ENCODE data around the gene TMEM176A.
"Not testable (repeated sequence)": the region's sequence is repeated elsewhere in the genome, so short reads cannot be mapped to it uniquely, and the experiment has no call there.

TMEM176A gene

DNA sequence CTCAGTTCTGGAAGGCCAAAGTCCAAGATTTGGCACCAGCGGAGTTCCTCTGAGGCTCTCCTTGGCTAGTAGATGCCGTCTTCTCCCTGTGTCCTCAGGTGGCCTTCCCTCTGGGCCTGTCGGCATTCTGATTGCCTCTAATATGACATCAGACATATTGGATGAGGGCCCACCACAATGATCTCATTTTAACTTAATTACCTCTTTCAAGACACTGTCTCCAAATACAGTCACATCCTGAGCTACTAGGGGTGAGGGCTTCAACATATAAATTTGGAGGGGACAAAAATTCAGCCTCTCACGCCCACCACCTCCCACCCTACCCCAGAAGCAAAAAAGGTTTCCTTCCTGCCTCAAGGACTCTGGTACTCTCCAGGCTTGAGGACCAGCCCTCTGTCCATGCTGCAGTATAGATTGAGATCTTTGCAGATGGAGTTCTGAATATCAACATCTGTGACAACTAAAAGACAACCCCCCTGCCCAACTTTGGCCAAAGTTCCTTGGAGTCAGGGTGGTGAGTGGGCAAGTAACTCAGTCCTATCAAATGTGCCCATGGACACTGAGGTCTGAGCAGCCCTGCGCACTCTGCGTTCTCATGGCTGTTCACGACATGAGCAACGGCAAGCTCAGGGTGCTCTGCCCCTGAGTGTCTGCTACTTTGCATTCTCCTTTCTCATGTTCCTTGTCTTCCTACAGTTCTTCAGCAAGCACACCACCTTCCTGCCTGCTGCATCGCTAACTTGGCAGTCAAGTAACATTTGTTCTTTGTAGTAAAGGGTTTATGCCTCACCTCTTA, 11.9 kb upstream of the TMEM176A start:
- DNase-seq: no peak

DNA sequence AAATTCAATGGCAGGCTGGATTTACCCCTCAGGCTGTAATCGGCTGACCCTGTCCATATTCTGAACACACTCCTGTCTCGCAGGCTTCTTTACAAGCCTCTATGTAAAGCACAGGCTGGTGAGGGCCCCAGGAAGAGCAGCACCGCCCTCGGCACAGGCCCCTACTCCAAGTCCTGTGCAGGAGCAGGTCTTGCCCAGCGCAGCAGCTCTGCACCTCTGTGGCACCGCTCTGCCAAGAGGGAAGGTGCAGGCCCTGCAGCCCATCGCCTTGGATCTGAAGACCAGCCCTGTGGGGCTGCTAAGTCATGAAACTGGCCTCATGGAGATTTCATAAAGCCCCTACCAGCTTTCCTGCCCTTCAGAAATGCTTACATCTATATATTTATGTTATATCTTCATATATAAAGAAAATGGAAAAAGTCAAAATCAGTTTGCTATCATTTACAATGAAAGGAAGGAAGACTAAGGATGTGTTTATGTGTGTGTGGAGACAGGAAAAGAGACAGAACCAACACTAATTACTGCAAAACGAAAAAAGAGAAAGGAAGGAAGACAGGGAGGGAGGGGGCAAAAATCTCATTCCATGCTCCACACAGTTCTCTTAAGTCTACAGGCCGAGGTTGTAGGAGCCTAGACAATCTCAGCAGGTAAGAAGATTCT, 10.0 kb upstream of the TMEM176A start:
- DNase-seq: no peak

GRCh38 chr7:150791304-150791703, 9.3 kb upstream of the TMEM176A start:
- no peak for DNase-seq

GRCh38 chr7:150791746-150792452, 8.7 kb upstream of the TMEM176A start:
- DNase-seq: no peak

DNA sequence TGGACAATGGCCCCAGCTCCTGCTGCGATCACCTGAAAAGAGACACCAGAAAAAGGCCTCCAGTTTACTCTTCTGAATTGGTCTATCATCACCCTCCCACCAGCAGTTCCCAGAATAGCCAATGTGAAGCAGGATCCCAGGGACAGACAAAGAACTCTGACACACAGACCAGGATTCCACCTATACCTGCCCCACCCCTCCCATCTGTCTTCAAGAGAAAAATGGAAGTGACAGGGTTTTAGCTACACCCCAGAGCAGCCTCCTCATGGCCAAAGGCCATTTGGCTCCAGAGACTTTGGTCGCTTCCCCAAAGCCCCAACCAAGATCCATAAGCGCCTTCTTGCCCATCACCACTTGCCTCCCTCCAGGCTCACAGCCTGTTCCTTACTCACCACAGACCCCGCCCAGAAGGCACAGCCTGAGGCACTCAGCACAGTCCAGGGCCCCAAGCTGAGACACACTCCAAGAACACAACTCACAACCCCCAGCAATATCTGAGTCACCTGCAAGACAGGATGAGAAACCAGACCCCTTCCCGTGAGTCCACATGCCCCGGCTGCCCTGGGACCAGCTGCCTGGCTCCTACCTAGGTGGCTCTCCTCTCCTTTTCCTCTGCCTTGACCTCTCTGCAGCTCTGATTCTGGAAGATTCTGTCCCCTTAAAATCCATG, 6.9 kb upstream of the TMEM176A start:
- no peak for DNase-seq

DNA sequence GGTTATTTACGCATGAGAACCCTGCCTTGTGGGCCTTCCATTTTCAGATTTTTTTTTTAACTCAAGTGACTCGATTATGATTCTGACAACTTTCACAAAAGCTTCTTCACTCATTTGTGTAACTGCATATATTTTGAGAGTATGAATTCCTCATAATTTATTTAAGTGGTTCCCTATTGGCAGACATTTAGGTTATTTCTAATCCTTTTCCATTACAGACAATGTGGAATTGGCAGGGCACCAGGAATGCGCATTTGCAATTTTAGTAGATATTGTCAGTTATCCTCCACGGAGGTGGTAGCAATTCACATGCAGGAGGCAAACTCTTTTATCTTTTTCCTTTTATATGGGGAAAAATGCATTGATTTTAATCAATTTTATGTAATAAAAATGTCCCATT, 2.9 kb upstream of the TMEM176A start:
- DNase-seq: no peak

DNA sequence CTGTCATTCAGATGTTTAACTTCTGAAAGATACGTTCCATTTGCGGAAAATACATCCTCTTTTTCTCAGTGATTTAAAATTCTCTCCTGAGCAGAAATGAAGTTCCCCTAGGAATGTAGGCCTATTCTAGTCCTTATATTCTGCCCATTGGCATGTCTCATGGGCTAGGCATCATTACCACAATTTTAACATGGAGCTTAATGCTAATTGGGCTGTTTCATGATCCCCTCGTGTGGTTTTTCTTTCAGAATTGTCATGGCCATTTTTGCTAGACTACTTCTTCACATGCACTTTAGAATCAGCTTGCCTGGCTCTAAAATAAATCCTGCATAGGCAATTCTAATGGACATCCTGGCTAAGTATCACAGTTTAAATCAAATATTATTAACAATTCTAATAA, 1.4 kb upstream of the TMEM176A start:
- DNase-seq: no peak

GRCh38 chr7:150799741-150800580, 608 bp upstream of the TMEM176A start, which contains the start of gene TMEM176B:
Gene TMEM176B, minus strand, starts transcription at chr7:150800364. Its CDS starts 3,795 bp downstream, at chr7:150796569.
- DNase-seq: no peak

DNA sequence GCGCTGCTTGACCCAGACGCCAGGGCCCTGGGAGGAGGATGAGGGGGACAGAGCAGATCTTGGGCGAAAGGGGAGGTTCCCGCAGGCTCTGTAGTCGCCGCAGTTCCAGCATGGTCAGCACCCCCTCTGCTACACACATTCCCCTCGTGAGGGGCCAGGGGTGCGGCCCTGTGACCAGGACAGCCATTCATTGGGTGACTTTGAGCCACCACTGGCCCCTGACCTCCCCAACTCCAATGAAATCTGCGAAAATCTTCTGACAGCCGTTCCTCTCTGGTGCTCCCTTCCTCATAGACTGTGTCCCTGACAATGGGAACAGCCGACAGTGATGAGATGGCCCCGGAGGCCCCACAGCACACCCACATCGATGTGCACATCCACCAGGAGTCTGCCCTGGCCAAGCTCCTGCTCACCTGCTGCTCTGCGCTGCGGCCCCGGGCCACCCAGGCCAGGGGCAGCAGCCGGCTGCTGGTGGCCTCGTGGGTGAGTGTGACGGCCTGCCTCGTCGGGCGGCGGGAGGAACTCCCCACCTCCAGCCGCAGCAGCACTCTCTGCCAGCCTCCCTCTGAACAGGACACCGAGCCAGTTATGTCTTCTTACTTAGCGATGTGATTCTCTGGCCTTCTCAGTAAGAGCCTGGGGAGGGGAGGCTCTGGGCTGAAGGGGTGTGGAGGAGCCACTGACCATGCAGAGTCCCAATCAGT, 825 bp downstream of the TMEM176A start:
- no peak for DNase-seq

DNA sequence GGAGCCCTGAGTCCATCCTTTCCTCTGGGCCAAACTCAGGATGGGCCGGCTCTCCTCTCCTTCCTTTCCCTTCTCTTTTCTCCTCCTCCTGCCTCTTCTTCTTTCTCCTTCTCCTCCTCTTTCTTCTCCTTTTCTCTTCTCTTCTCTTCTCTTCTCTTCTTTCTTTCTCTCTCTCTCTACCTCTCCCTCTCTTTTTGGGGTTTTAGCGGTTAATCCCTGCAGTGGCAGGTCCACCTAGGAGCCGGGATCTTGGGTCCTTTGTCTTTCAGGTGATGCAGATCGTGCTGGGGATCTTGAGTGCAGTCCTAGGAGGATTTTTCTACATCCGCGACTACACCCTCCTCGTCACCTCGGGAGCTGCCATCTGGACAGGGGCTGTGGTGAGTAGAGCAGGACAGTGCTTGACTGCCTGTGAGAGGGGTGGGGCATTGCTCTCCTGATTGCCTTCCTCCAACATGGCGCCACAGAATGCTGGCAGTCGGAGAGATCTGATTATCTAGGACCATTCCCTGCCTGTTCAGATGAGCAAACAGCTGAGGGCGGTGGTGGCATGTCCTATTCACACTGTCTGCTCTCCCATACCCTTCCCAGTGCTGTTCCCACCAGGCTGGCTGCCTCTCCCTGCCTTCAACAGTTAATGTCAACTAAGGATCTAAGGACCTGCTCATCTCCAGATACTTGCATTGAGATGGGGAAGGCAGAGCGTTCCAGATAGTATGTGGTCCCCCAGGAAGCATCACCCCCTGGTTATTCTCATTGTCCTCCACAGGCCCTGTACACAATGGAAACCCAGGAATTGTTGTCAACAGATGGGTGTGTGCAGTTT, 1.6 kb downstream of the TMEM176A start:
- no peak for DNase-seq

DNA sequence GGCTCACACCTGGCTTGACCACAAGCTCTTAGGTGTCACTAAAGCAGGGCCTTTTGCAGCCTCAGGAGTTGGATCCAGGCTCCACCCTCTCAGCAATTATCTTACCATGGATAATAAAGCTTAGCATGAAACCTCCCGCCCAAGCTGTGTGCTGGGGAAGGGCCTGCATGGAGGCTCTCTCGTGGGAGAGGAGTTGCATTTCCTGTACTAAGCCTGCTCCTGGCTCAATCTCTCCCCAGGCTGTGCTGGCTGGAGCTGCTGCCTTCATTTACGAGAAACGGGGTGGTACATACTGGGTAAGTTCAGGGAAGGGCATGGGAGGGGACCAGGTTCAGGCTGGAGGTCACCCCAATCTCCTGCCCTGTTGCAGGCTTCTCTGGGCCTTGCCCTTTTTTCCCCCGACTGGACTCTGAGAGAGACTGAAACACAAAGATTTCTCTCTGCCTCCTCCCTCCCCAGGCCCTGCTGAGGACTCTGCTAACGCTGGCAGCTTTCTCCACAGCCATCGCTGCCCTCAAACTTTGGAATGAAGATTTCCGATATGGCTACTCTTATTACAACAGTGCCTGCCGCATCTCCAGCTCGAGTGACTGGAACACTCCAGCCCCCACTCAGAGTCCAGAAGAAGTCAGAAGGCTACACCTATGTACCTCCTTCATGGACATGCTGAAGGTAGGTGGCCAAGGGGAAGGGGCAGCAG, 2.7 kb downstream of the TMEM176A start:
- no peak for DNase-seq

DNA sequence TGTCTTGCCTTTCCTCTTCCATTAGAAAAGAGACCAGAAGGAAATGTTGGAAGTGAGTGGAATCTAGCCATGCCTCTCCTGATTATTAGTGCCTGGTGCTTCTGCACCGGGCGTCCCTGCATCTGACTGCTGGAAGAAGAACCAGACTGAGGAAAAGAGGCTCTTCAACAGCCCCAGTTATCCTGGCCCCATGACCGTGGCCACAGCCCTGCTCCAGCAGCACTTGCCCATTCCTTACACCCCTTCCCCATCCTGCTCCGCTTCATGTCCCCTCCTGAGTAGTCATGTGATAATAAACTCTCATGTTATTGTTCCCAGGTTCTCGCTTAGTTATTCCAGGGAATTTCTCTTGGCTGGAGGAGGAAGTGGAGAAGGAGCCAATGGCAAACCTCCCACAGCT, 4.2 kb downstream of the TMEM176A start:
- no peak for DNase-seq

DNA sequence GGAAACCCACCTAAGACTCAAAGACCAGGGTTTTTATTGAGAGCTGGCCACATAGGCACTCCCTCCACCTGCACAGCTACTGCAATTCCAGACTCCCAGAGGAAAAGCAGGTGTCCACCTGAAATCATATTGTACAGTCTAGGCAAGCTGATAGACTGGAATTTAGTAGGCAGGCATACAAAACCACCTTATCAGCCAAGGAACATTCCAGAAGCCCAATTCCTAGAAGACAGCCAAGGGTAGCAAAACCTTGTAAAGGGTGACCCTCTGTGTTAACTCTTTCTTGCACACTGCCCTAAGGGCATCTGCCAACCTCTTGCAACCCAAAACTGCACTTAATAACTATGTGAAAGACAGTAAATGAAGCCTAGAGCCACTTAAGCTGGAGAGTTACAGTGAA, 5.3 kb downstream of the TMEM176A start:
- no peak for DNase-seq

DNA sequence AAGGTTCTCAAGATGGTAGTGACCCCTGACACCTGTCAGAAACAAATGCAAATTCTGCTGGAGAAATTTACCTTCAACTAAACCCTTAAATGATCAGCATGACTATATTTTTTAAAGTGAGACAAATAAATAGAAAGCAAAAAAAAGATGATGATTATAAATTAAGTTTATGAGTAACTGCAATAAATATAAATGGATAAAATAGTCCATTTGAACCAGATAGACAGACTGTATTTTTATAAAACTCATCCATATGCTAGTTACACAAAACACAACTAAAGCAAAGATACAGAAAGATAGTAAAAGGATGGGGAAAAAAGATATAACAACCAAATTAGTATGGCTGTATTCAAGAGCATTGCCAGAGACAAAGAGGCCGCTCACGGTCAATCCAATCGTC, 5.9 kb downstream of the TMEM176A start:
- no peak for DNase-seq

- peak; percentile 14 for DNase-seq
These were observed 6.3 kb downstream of the TMEM176A start for GRCh38 chr7:150806863-150807262.

DNA sequence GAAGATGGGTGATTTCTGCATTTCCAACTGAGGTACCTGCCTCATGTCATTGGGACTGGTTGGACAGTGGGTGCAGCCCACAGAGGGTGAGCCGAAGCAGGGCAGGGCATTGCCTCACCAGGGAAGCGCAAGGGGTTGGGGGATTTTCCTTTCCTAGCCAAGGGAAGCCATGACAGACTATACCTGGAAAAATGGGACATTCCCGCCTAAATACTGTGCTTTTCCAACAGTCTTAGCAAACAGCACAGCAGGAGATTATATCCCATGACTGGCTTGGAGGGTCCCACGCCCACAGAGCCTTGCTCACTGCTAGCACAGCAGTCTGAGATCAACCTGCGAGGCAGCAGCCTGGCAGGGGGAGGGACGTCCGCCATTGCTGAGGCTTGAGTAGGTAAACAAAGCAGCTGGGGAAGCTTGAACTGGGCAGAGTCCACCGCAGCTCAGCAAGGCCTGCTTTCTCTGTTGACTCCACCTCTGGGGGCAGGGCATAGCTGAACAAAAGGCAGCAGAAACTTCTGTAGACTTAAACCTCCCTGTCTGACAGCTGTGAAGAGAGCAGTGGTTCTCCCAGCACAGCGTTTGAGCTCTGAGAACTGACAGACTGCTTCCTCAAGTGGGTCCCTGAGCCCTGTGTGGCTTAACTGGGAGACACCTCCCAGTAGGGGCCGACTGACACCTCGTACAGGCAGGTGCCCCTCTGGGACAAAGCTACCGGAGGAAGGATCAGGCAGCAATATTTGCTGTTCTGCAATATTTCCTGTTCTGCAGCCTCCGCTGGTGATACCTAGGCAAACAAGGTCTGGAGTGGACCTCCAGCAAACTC, 7.3 kb downstream of the TMEM176A start:
- DNase-seq: not testable (repeated sequence)

DNA sequence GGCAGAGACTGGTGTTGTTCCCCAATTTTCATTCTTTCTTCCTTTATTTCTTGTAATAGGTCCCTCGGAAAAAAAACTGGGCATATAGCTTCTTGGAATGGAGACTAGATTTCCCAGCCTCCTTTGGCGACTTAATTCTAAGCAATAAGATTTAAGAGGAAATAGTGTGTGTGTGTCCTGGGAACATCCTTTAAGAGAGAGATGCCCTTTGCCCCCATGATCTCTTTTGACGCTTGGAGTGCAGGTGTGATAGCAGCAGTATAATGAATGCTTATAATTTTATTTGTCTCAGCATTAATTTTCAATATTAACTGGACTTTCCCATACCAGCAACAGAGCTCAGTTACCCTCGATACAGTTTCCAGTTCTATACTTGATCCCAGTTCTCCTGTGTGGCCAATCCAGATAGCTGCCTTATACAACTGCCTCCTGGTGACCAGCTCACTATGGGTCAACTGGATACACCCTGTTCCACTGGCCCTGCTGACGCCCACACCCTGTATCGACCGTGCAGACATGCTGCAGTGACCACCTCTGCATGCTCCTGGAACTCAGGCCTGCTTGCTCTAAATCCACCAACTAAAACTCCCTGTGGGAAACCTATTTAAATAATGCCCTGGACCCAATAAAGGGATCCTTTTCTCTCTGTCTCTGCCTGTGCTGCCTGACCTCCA, 13.9 kb downstream of the TMEM176A start:
- DNase-seq: no peak

GRCh38 chr7:150818971-150819370, 18.4 kb downstream of the TMEM176A start:
- no peak for DNase-seq

DNA sequence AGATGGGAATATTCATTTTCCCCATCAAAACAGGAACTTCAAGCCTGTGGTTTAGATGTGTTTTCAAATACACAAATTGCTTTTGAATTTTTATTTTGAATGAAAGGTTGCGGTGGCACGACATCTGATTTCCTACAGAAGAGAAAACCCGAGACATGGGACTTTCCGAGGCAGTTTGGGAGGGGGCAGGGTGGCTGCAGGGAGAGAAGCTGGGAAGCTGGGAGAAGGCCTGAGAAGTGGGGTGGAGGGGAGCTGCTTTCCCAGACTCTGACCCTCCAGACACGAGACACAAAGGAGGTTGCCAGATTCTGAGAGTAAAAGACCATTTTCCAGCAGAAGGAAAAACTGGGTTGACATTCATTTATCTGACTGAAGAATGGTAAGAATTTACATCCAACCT, 19.6 kb downstream of the TMEM176A start:
- no peak for DNase-seq
